ENCODE measurements around the gene ZNF346. TPM values are rescaled to one million over a fixed set of nuclear protein-coding genes. Genes with fewer than 3 reads are reported as not detected.

ZNF346 gene
- total and polyA plus RNA-seq, 10 of the 15 experiments (the other 5 are each of a cell fraction or from before 2014, with no cell fraction given), result 6.5 to 30.2 (median 24.0) TPM

DNA sequence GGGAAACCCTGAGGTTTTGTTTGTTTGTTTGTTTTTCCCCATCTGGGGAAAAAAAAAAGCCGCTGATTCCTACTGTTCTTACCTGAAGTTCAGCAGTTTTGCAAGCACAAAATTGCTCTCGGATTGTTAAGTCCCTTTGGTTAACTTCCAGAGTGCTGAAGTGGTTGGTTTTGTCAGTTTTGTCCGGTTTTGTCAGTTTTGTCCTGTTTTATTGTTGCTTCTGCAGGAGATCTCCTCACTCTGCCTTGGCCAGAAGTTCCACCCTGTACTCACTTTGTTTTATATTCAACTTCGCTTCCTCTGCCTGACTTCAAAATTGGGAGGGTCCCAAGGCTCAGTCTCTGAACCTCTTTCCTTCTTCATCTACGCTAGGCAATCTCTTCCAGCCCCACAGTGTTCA, 14.4 kb downstream of the ZNF346 start:
- TF ChIP-seq BRCA1 (IDR thresholded peaks at IDR 0.05; ENCODE audit: low read depth, low read length), result no peak
- TF ChIP-seq, protein P1, sequence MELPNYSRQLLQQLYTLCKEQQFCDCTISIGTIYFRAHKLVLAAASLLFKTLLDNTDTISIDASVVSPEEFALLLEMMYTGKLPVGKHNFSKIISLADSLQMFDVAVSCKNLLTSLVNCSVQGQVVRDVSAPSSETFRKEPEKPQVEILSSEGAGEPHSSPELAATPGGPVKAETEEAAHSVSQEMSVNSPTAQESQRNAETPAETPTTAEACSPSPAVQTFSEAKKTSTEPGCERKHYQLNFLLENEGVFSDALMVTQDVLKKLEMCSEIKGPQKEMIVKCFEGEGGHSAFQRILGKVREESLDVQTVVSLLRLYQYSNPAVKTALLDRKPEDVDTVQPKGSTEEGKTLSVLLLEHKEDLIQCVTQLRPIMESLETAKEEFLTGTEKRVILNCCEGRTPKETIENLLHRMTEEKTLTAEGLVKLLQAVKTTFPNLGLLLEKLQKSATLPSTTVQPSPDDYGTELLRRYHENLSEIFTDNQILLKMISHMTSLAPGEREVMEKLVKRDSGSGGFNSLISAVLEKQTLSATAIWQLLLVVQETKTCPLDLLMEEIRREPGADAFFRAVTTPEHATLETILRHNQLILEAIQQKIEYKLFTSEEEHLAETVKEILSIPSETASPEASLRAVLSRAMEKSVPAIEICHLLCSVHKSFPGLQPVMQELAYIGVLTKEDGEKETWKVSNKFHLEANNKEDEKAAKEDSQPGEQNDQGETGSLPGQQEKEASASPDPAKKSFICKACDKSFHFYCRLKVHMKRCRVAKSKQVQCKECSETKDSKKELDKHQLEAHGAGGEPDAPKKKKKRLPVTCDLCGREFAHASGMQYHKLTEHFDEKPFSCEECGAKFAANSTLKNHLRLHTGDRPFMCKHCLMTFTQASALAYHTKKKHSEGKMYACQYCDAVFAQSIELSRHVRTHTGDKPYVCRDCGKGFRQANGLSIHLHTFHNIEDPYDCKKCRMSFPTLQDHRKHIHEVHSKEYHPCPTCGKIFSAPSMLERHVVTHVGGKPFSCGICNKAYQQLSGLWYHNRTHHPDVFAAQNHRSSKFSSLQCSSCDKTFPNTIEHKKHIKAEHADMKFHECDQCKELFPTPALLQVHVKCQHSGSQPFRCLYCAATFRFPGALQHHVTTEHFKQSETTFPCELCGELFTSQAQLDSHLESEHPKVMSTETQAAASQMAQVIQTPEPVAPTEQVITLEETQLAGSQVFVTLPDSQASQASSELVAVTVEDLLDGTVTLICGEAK (IDR thresholded peaks at IDR 0.05; ENCODE audit: borderline replicate concordance), result no peak
- TF ChIP-seq CHD4 (IDR thresholded peaks at IDR 0.05), result no peak
- TF ChIP-seq ZBED1 (IDR thresholded peaks at IDR 0.05; ENCODE audit: borderline replicate concordance), result no peak
- TF ChIP-seq HDAC6 (IDR thresholded peaks at IDR 0.05; ENCODE audit: unreplicated experiment), result no peak
- no peak for TF ChIP-seq ZZZ3 (IDR thresholded peaks at IDR 0.05; ENCODE audit: control insufficient read depth, insufficient read length, low read depth)
- no peak for TF ChIP-seq MTA3 (IDR thresholded peaks at IDR 0.05; ENCODE audit: borderline replicate concordance, low read length)
- TF ChIP-seq MYB (IDR thresholded peaks at IDR 0.05; ENCODE audit: borderline replicate concordance, low read depth, low read length), result no peak
- no peak for TF ChIP-seq EED (IDR thresholded peaks at IDR 0.05; ENCODE audit: low read depth)
- TF ChIP-seq SMC3 (IDR thresholded peaks at IDR 0.05; ENCODE audit: borderline replicate concordance, low read length), result no peak
- TF ChIP-seq RB1 (IDR thresholded peaks at IDR 0.05; ENCODE audit: borderline replicate concordance), result no peak
- TF ChIP-seq NBN (IDR thresholded peaks at IDR 0.05), result no peak
- TF ChIP-seq NRF1 (conservative IDR thresholded peaks at IDR 0.05; ENCODE audit: low read depth, low read length), result no peak
- TF ChIP-seq RAD21 (IDR thresholded peaks at IDR 0.05; ENCODE audit: insufficient read depth, low read depth, low read length), result no peak
- no peak for TF ChIP-seq FOS (IDR thresholded peaks at IDR 0.05; ENCODE audit: borderline replicate concordance, extremely low read depth, insufficient read length)
- TF ChIP-seq BACH1 (IDR thresholded peaks at IDR 0.05; ENCODE audit: borderline replicate concordance), result no peak
- H3K9me3 ChIP-seq (replicated peaks; ENCODE audit: control insufficient read depth, insufficient read depth, low read length), result no peaks in the 10 kb centered on the region
- intact Hi-C loops (cut with micrococcal nuclease; ENCODE audit: unreplicated experiment), result no loop called here
- DNase-seq (ENCODE audit: low read depth, low spot score) (no peak), ATAC-seq (no peak), FAIRE-seq (no peak)
- peaks cover 16% of the 10 kb centered on the region for H3K4me1 ChIP-seq (ENCODE audit: control insufficient read depth, insufficient read depth, low read length)
- ChIA-PET SMC1A (ENCODE audit: uncharacterized antibody, unreplicated experiment) (interaction anchor here (0.5 to 1.8 kb wide), 4 partner anchors 9 to 89 kb away, joined by 3 to 5 read pairs (median 3); partner anchors contain the start of gene ZNF346), RAD21 (ENCODE audit: unreplicated experiment) (interaction anchor here (1.2 kb wide), 1 partner anchor 55 kb away, joined by 3 read pairs; no protein-coding TSS in a partner anchor), CTCF (interaction anchor here (1.0 to 2.9 kb wide), 3 partner anchors 10 to 35 kb away, joined by 3 to 15 read pairs (median 4); partner anchors contain the start of gene ZNF346), POLR2A (interaction anchor here (0.9 kb wide), 1 partner anchor 37 kb away, joined by 3 read pairs; no protein-coding TSS in a partner anchor)
- H3K9ac ChIP-seq (ENCODE audit: control insufficient read depth, insufficient read depth, low read length), result no peak overlapping the region
- no peaks in the 10 kb centered on the region for H3K27me3 ChIP-seq (replicated peaks in 1 of 2; ENCODE audit: control insufficient read depth in 2 of 2, insufficient read depth in 2 of 2, low read length in 1 of 2)
- 97% methylated on average over 5 of the region's 5 CpGs for WGBS (ENCODE audit: insufficient coverage, insufficient replicate concordance, low lambda C conversion rate, missing lambda C conversion rate)
- in situ Hi-C loops (cut with MboI), result no loop called here
- no peak overlapping the region for H2AFZ ChIP-seq (ENCODE audit: control insufficient read depth, low read depth, low read length)
- H3K4me3 ChIP-seq, result no peak overlapping the region
- H3K4me2 ChIP-seq (ENCODE audit: control insufficient read depth, insufficient read depth), result no peak overlapping the region
- no peaks in the 10 kb centered on the region for H4K20me1 ChIP-seq (ENCODE audit: control insufficient read depth, insufficient read depth)
- no TSS peak for BruUV-seq (replicated peaks)
- peaks cover 6% of the 10 kb centered on the region for H3K79me2 ChIP-seq (ENCODE audit: control insufficient read depth, insufficient read depth, low read length)
- peaks cover 4 to 6% of the 10 kb centered on the region in 2 experiments for H3K36me3 ChIP-seq (ENCODE audit: control insufficient read depth in 2 of 2, insufficient read depth in 2 of 2, low read length in 1 of 2)
- H3K27ac ChIP-seq (ENCODE audit: control insufficient read depth, insufficient read depth), result no peak overlapping the region
